ENCODE results near the gene SHD. TPM values are rescaled to one million over a fixed set of nuclear protein-coding genes. Genes with fewer than 3 reads are reported as not detected.
"Not testable (repeated sequence)": the region's sequence is repeated elsewhere in the genome, so short reads cannot be mapped to it uniquely, and the experiment has no call there.

The SHD gene
- total RNA-seq, 1 experiment from 2014 or later: 2.0 TPM

- no peak overlapping the region for H3K4me3 ChIP-seq (replicated peaks in 1 of 2; ENCODE audit: low read depth in 1 of 2, low read length in 2 of 2)
- H3K4me1 ChIP-seq (ENCODE audit: control insufficient read depth in 1 of 2, insufficient read depth in 2 of 2, low read length in 2 of 2): peaks cover 0 to 13% of the 10 kb centered on the region in 2 experiments; a peak in 2 of 4 replicates
- intact Hi-C loops (cut with micrococcal nuclease): no loop called here
- H3K36me3 ChIP-seq (ENCODE audit: control insufficient read depth in 1 of 2, insufficient read depth in 2 of 2, low read length in 2 of 2): no peaks in the 10 kb centered on the region
- ChIA-PET POLR2A (no interaction called here), RAD21 (ENCODE audit: low non-redundant PET in 1 of 2, low total read pairs in 2 of 2, uncharacterized antibody in 2 of 2, unreplicated experiment in 2 of 2) (no interaction called here), CTCF (no interaction called here)
- ATAC-seq (no peak), DNase-seq (ENCODE audit: low read depth, low spot score) (no peak)
- no peaks in the 10 kb centered on the region for H3K9me3 ChIP-seq (ENCODE audit: control insufficient read depth in 1 of 2, insufficient read depth in 1 of 2, low read depth in 1 of 2, low read length in 2 of 2)
- no peaks in the 10 kb centered on the region for H3K9me2 ChIP-seq (ENCODE audit: insufficient read depth)
- H3K9ac ChIP-seq (ENCODE audit: low read length): no peak overlapping the region
- H3K4me2 ChIP-seq (ENCODE audit: low read length): no peak overlapping the region
- no peaks in the 10 kb centered on the region for H4K20me1 ChIP-seq (ENCODE audit: insufficient read depth)
- H3K27me3 ChIP-seq (ENCODE audit: insufficient read depth, low read length): no peaks in the 10 kb centered on the region
- H3K79me2 ChIP-seq (ENCODE audit: insufficient read depth, low read length): no peaks in the 10 kb centered on the region
- H2AFZ ChIP-seq (ENCODE audit: low read depth, low read length, poor library complexity, severe bottlenecking): no peak overlapping the region
- BruUV-seq (replicated peaks): no TSS peak
- no peak overlapping the region for H3K27ac ChIP-seq (ENCODE audit: low read depth, low read length)
- TF ChIP-seq ELF1 (IDR thresholded peaks at IDR 0.05; ENCODE audit: borderline replicate concordance, low read depth): no peak
- TF ChIP-seq TCF7L2 (IDR thresholded peaks at IDR 0.05; ENCODE audit: borderline replicate concordance, extremely low read depth, insufficient read depth, insufficient read length): no peak
- TF ChIP-seq CTCF (IDR thresholded peaks at IDR 0.05 in 2 of 3, conservative IDR thresholded peaks at IDR 0.05 in 1 of 3; ENCODE audit: borderline replicate concordance in 1 of 3, insufficient read depth in 1 of 3, low read depth in 2 of 3, low read length in 2 of 3): no peak
- TF ChIP-seq JUND (IDR thresholded peaks at IDR 0.05): no peak
- no peak for TF ChIP-seq CEBPB (IDR thresholded peaks at IDR 0.05; ENCODE audit: low read depth)
These were observed 44.2 kb upstream of the SHD start for GRCh38 chr19:4234862-4235201.

- peaks cover 8 to 10% of the 10 kb centered on the region in 2 experiments; a peak in 3 of 4 replicates for H3K9me3 ChIP-seq (ENCODE audit: control insufficient read depth in 1 of 2, insufficient read depth in 1 of 2, low read depth in 1 of 2, low read length in 2 of 2)
- H3K27me3 ChIP-seq (ENCODE audit: insufficient read depth, low read length); H3K4me3 ChIP-seq (replicated peaks in 1 of 2; ENCODE audit: low read depth in 1 of 2, low read length in 2 of 2); DNase-seq (ENCODE audit: low read depth, low spot score); BruUV-seq (replicated peaks); H3K4me1 ChIP-seq (ENCODE audit: control insufficient read depth in 1 of 2, insufficient read depth in 2 of 2, low read length in 2 of 2); H3K36me3 ChIP-seq (ENCODE audit: control insufficient read depth in 1 of 2, insufficient read depth in 2 of 2, low read length in 2 of 2); H2AFZ ChIP-seq (ENCODE audit: low read depth, low read length, poor library complexity, severe bottlenecking); intact Hi-C loops (cut with micrococcal nuclease); H3K27ac ChIP-seq (ENCODE audit: low read depth, low read length); ATAC-seq; H3K79me2 ChIP-seq (ENCODE audit: insufficient read depth, low read length); CTCF ChIA-PET; H3K9me2 ChIP-seq (ENCODE audit: insufficient read depth); H3K9ac ChIP-seq (ENCODE audit: low read length); H3K4me2 ChIP-seq (ENCODE audit: low read length); H4K20me1 ChIP-seq (ENCODE audit: insufficient read depth): not testable (repeated sequence)
- ChIA-PET RAD21 (ENCODE audit: low non-redundant PET in 1 of 2, low total read pairs in 2 of 2, uncharacterized antibody in 2 of 2, unreplicated experiment in 2 of 2) (interaction anchor here in 1 of 2 experiments (0.6 kb wide), 1 partner anchor 347 kb away, joined by 5 read pairs; no protein-coding TSS in a partner anchor), POLR2A (interaction anchor here (0.9 kb wide), 1 partner anchor 9 kb away, joined by 3 read pairs; the partner anchor contains the start of gene YJU2)
These were observed 41.6 kb upstream of the SHD start for GRCh38 chr19:4237510-4237909.

All from HCT116 (cell line).